GM21737 (cell line): Measurements from ENCODE around the gene ABCA7.
A peak's percentile ranks its signal among the peaks of the same experiment; 100 is the strongest.

Source experiments
- ATAC-seq: cut with Tn5 transposase; IDR thresholded peaks from one replicate; pipeline ENCODE4 v1.9.1; 2021; ENCODE audit warnings: mild to moderate bottlenecking, moderate library complexity; ENCODE audit not compliant: unreplicated experiment

ABCA7 gene

GRCh38 chr19:1055886-1056620 is 16.1 kb downstream of the ABCA7 start:
- no peak for ATAC-seq

GRCh38 chr19:1057176-1057855 is 17.4 kb downstream of the ABCA7 start:
- ATAC-seq: no peak

- no peak for ATAC-seq
These were observed 18.2 kb downstream of the ABCA7 start for GRCh38 chr19:1058112-1058511.

- ATAC-seq: no peak
These were observed 20.8 kb downstream of the ABCA7 start for GRCh38 chr19:1060689-1061088.

GRCh38 chr19:1061987-1062386 is 22.1 kb downstream of the ABCA7 start:
- no peak for ATAC-seq

GRCh38 chr19:1062387-1063029 is 22.6 kb downstream of the ABCA7 start:
- no peak for ATAC-seq

- no peak for ATAC-seq
These were observed 23.4 kb downstream of the ABCA7 start for GRCh38 chr19:1063030-1063908.

- ATAC-seq: no peak
These were observed 24.2 kb downstream of the ABCA7 start for GRCh38 chr19:1063909-1064660.

- ATAC-seq: no peak
These were observed 25.0 kb downstream of the ABCA7 start for GRCh38 chr19:1064661-1065605.

- no peak for ATAC-seq
These were observed 25.8 kb downstream of the ABCA7 start for GRCh38 chr19:1065606-1066109.

GRCh38 chr19:1066251-1066747 is 26.4 kb downstream of the ABCA7 start:
- no peak for ATAC-seq

- ATAC-seq: peak; percentile 37
These were observed 26.9 kb downstream of the ABCA7 start, which contains the start of gene ARHGAP45 for GRCh38 chr19:1066748-1067340. Gene ARHGAP45, plus strand, starts transcription at chr19:1067167. Its CDS starts 239 bp downstream, at chr19:1067406.

- peak; percentile 21 for ATAC-seq
These were observed 27.5 kb downstream of the ABCA7 start for GRCh38 chr19:1067341-1067957.

- no peak for ATAC-seq
These were observed 28.4 kb downstream of the ABCA7 start for GRCh38 chr19:1068009-1069001.

- ATAC-seq: no peak
These were observed 29.3 kb downstream of the ABCA7 start for GRCh38 chr19:1069009-1069779.

GRCh38 chr19:1070576-1070930 is 30.6 kb downstream of the ABCA7 start:
- no peak for ATAC-seq
